Activated CD4-positive, alpha-beta T cell treated with anti-CD3 and anti-CD28 coated beads for 48 hours (primary cell): Measurements from ENCODE around the gene PLXDC2.

Experiments
- DNase-seq: peaks from one replicate; pipeline ENCODE4 v3.0.0-alpha.2; 2020

The PLXDC2 gene

DNA sequence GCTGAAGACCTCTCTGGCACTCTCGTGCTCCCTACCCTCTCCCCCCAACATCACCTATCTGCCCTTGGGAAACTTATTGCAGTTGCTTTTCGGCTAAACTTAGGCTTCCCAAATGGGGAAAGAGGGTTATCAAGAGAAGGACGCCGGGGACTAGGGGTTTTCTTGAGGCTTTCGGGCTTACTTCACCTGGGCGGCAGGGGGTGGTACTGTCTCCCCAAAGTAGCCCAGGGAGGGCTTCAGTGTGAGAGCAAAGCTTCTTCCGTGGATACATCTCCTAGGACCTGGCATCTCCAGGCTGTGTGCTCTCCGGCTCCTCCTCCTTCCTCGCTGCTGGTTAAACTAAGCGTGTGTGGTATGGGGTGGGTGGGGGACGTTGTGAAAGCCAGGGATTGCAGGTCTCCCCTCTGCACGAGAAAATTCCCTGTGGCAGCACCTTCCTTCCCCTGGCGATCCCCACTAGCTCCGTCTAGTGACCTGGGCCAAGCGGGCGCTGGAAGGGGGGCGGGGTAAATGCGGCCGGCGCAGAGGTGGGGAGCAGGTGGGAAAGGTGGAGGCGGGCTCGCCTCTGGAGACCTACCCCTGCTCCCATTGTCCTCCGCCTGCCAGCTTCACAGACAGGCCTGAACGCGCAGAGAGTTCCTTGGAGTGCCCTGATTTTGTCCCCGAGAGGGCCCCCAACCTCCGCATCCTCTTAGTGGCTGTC is 1.1 kb downstream of the PLXDC2 start:
- no peak for DNase-seq

DNA sequence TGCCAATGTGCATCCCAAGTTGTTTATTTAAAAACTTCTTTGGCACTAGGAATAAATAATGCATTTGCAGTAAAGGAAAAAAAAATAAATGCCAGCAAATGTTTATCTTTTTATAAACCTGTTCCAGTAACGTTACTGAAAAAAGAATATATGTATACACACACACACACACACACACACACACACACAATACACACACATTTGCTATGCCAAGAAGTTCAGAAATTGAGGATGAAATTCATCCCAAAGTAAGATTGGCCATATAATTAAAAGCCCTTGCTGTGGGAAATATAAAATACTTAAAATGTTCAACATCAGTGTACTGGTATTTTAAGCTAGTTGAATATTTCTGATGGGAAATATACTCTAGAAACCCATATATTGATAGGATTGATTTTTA is 2.6 kb downstream of the PLXDC2 start:
- DNase-seq, result no peak

DNA sequence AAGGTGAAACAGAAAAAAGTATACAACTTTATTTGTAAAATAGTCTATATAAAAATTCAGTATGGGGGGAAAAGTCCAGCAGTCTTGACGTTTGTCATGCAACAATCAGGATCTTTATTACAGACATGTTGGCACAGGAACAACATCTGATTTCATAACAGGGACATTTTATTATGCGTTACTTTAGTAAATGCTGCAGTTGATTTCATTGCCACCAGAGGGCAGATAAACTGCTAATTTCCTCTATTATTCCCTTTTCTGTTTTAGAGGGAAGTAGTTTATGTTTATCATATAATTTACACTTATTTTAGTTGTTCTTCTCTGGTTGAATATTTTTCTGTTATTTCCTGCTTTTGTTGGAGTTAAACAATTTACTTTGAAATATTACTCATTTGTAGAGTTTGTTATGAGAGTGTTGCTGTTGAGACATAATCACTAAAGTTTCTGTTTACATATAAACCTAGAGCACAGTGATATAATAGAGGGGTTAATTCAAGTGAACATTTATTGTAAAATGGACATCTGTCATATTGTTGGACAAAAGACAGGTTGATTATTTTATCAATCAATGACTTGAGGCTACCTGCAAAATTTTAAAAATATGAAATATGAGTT is 3.3 kb downstream of the PLXDC2 start:
- DNase-seq, result no peak

DNA sequence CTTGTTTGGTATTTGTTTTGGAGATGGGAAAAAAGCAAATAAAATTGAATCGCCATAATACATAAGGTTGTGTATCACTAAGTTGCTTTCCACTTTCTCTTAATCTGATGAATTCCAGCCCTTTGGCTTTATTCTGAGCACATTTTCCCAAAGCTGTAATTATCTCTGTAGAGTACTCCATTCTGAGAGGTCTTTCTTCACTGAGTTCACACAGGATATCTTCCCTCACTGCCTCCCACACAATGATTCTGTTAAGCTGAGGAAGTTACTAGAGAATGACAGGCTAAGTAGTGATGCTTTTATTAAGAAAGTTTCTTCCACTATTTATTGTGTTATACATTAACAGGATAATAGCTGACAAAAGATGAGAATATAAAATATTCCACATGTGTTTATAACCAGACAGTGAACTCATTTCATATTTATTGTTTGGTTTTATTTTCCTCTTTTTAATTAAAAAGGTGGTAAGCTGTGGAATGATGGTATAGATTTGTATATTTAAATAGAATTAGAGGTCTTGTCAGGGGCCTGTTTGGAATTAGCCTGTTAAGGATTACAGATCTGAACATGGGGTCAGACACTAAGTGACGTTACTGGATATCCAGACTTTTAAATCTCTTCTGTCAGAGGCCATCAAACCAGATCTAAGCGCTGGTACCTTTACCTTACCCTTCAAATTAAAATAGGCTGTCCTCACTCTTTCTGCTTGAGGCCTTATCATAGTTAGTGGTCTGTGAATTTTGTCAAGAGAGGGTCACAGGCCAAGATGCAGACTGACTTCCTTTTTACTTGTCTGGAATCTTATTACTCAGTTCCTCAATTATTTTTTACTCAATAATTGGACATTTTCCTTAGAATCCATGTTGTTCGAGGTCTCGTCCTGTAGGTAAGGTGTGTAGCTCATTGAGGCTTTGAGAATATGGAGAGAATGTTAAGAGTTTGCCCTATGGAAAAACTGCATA is 8.4 kb downstream of the PLXDC2 start:
- DNase-seq, result no peak

- no peak for DNase-seq
Measured at GRCh38 chr10:19825700-19826099, 9.5 kb downstream of the PLXDC2 start.

GRCh38 chr10:19826712-19827111 is 10.5 kb downstream of the PLXDC2 start:
- no peak for DNase-seq

DNA sequence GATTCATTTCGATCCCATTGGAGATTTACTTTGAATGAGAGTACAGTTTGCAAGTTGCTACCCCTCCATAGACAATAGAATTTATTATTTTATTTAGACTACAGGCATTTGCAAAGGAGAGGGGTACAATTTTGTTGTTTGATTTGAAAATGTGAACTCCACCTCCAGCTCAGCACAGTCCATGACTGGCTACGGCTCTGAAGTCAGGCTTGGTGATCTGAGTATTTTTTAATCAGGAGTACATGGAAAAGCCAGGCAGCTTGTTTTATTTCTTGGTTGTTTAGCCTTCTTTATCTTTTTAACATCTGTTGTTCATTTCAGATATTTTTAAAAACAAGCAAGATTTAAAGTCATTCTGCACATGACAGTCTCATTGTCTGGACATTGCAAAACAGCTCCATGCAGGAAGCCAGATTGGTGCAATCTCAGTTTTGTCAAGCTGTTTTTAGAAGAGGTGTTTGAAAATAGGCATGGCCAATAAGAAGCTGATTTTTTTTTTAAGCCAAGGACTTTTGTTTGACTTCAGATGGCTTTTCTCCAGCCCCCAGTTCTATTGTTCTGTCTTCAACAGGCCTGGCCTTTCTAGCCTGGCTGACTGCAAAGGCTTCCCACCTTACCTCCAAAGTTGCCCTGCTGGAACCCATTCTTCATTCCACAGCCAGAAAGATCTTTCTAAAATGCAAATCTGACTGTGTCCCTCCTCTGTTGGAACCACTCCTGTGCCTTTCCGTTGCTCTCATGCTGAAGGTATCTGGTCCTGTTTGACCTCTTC is 12.2 kb downstream of the PLXDC2 start:
- DNase-seq, result no peak

GRCh38 chr10:19832699-19833098 is 16.5 kb downstream of the PLXDC2 start:
- no peak for DNase-seq

- no peak for DNase-seq
Measured at GRCh38 chr10:19833170-19833824, 17.1 kb downstream of the PLXDC2 start.

DNA sequence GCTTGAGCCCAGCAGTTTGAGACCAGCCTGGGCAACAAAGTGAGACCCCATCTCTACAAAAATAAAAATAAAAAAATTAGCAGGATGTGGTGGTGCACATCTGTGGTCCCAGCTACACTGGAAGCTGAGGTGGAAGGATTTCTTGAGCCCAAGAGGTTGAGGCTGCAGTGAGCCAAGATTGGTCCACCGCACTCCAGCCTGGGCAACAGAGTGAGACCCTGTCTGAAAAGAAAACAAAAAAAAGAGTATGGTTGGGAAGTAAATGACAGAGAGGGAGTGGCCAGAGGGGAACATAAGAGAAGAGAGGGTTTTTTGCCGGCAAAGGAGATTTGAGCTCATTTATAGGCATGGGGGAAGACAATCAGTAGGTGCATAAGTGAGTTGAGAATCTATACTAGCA is 19.7 kb downstream of the PLXDC2 start:
- DNase-seq, result no peak

DNA sequence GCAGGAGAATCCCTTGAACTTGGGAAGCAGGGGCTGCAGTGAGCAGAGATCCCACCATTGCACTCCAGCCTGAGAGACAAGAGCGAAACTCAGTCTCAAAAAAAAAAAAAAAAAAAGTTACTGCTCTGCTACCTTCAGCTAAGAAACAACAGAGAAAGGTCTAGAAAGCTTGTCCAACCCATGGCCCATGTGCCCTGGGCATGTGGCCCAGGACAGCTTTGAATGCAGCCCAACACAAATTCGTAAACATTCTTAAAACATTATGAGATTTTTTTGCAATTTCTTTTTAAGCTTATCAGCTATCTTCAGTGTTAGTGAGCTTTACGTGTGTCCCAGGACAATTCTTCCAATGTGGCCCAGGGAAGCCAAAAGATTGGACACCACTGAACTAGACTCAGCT is 22.9 kb downstream of the PLXDC2 start:
- no peak for DNase-seq

- DNase-seq, result no peak
Measured at GRCh38 chr10:19839552-19839951, 23.3 kb downstream of the PLXDC2 start.

GRCh38 chr10:19840776-19841175 is 24.5 kb downstream of the PLXDC2 start:
- DNase-seq, result no peak

GRCh38 chr10:19843487-19843886 is 27.3 kb downstream of the PLXDC2 start:
- DNase-seq, result no peak

GRCh38 chr10:19845503-19846368 is 29.5 kb downstream of the PLXDC2 start:
- no peak for DNase-seq

DNA sequence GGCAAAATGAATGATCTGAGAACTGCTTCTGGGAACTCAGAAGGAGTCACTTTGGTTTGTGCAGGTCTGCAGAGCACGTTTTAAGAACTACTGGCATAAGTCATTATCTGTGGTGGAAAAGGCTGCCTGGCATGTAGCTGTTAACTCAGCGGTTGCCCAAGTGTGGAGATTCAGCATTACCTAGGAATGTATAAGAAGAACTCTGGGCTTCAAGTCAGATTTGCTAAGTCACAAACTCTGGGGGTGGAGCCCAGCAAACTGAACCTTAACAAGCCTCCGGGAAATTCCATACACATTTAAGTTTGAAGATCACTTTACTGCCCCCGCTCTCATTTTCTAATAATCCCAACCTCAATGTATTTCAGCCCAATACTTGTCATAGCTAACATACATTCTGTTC is 31.1 kb downstream of the PLXDC2 start:
- no peak for DNase-seq

DNA sequence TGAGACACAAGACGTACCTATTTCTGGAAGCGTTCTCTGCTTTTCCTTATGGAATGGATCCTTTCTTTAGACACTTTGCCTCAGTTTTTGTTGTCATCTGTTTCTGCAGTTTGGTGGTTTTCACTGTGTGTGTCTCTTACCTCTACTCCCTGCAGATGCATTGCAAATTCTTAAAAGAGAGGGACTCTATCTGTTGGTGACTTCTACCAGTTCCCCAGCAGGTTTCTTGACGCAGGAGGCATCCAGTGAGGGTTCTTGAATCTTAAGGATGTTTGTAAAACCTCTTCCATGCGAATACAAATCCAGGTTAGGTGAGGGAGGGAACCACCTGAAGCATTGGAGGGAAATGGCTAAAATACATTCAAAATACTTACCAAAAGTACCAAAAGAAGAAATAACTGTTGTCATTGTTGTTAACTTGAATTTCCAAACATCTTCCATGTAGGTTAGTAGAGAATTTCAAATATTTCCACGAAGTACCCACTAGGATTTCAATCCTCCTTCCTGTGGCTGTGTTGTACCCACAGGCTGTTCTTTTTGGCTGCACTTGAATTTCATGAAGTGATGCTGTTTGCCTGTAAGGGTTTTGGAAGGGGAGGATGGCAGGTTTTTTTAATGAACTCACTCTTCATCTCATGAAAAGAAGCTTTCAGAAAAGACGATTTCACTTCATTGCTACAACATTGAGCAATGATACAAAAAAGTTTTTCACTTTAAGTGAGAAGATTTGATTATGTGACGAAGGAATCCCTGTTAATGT is 32.2 kb downstream of the PLXDC2 start:
- DNase-seq, result no peak

DNA sequence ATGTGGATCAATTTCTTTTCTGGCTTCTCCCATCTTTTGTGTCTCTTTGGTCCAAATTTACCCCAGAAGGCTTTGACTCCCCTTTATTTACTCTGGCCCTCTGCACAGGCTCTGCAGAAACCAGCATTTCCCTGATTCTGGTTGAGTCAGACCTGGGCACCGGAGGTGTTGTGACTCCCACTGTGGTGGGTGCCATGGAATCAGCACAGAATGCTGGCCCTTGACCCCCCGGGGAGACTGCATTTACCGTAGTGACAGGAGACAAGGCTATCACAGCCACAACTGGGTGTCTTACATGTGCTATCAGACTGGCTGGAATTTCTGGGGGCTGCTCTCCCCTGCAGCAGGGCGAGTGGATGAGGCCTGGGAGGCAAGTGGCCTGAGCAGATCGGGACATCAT is 37.6 kb downstream of the PLXDC2 start:
- no peak for DNase-seq

DNA sequence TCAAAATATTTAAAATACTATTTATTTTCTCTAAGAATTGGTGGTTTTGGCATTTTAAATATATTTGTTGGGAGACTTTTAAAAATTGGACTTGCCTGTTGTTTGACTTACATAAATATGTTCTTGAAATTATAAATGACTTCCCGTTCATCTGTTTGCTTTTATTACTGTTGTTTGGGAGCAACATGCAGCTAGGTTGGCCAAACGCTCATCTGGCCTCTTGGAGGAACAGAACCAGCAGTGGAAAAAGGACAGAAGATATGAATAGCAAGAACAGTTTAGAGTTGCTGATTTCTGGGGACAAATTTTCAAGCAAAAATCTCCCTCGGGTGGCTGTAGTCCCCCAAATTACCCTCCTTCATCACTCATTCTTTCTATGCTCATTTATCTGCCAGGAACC is 41.6 kb downstream of the PLXDC2 start:
- no peak for DNase-seq

DNA sequence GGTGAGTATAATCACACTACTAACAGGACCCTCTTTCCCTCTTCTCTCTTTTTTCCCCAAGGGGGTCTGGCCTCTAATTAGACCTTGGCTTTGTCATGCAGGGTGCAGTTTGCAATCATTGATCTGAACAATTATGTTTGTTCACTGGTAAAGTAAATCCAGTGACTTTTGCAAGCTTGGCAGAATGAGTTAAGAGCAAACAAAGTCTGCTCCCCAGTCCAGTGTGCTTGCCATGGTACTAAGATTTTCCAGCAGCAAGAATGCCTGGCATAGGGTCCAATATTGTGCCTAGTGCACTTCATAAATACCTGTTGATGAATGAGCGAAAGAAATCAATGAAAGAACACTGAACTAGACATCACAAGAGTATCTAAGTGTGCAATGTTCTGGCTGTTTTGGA is 43.9 kb downstream of the PLXDC2 start:
- no peak for DNase-seq
